Left lung (tissue), 10 donors: ENCODE data around the gene C6orf132. TPM values are rescaled to one million over a fixed set of nuclear protein-coding genes. Genes with fewer than 3 reads are reported as not detected.

ENCODE experiments used
- ATAC-seq: fragments of 200-7000 bp; cut with Tn5 transposase; one replicate; pipeline ENCODE4 v1.9.1; 2020; ENCODE audit warnings: moderate library complexity
- DNase-seq, 4 donors: peaks; one replicate each; pipeline ENCODE4 v3.0.0-alpha.2; 2013 to 2020
- H3K27ac ChIP-seq, 2 donors: fragments of 200-600 bp; sonication (generic) in 1 of 2; one replicate each; pipeline versions ENCODE4 v1.5.0 to v1.8.0; 2020 to 2021
- H3K27me3 ChIP-seq, 2 donors: fragments of 200-600 bp; sonication (generic) in 1 of 2; one replicate each; pipeline versions ENCODE4 v1.5.0 to v1.8.0; 2020 to 2021
- H3K36me3 ChIP-seq, 2 donors: fragments of 200-600 bp; sonication (generic) in 1 of 2; one replicate each; pipeline versions ENCODE4 v1.5.0 to v1.8.0; 2020 to 2021
- H3K4me1 ChIP-seq, 2 donors: fragments of 200-600 bp; one replicate each; pipeline ENCODE4 v1.8.0; 2021
- H3K4me3 ChIP-seq, 2 donors: fragments of 200-600 bp; sonication (generic) in 1 of 2; one replicate each; pipeline versions ENCODE4 v1.5.0 to v1.8.0; 2020 to 2021; ENCODE audit warnings: mild to moderate bottlenecking in 1 of 2
- H3K9me3 ChIP-seq, 2 donors: fragments of 200-600 bp; sonication (generic) in 1 of 2; one replicate each; pipeline versions ENCODE4 v1.5.0 to v1.8.0; 2020 to 2021
- intact Hi-C, 2 donors: fragments of 100-400 bp; cut with DNase I; formaldehyde crosslinking; loops; one replicate each; pipeline versions ENCODE4 v1.11.2 to v1.14.2; 2022
- polyA plus RNA-seq, 6 donors: library from polyadenylated mRNA; unstranded; fragments of 120-200 nt; gene quantifications; one replicate each; pipeline ENCODE4 v1.2.1, GENCODE V29; 2013; ENCODE audit not compliant: insufficient read length in 6 of 6
- total RNA-seq, 2 donors: library from RNA; stranded (reverse); fragmentation: NEBNext Ultra II Directional; extraction: Animal tissue kit (Norgen Biotek cat#: 25700); gene quantifications; one replicate each; pipeline ENCODE4 v1.2.1, GENCODE V29; 2021
- TF ChIP-seq, protein P1 (sequence below), 2 donors: fragments of 200-600 bp; sonication (generic) in 1 of 2; IDR thresholded peaks; one replicate each; pipeline versions ENCODE4 v1.5.0 to v1.8.0; 2021; ENCODE audit warnings: antibody characterized with exemption in 2 of 2
- donor health status: DM: no; HTN: yes; CAD: no.
- donor health status: DM: no; HTN: no; CAD: no.

Gene C6orf132
- total and polyA plus RNA-seq, 8 donors: 2.4 to 20.3 (median 3.0) TPM

DNA sequence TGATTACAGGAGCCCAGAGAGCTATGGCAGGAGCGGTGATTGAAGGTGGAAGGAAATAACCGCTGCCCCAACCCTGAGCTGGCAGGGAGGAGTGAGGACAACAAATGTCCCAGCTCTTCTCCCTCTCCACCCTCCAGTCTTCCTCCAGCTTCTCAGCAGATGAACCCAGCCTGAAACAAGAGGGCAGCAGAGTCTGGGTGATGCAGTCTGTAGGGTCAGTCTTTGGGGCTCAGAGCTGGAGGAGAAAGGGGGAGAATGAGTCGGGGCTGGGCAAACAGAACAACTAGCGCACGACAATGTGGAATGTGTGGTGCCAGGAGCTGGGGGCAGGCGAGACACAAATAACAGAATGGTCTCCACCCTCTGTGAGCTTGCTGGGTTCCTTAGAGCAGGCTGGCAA is 26.2 kb upstream of the C6orf132 start:
- Histone ChIP-seq H3K36me3 (no peaks in the 10 kb centered on the region), H3K27me3 (no peaks in the 10 kb centered on the region), H3K27ac (no peak overlapping the region), H3K9me3 (no peaks in the 10 kb centered on the region), H3K4me1 (no peaks in the 10 kb centered on the region), H3K4me3 (no peak overlapping the region)
- DNase-seq (no peak), ATAC-seq (no peak)
- TF ChIP-seq, protein P1, sequence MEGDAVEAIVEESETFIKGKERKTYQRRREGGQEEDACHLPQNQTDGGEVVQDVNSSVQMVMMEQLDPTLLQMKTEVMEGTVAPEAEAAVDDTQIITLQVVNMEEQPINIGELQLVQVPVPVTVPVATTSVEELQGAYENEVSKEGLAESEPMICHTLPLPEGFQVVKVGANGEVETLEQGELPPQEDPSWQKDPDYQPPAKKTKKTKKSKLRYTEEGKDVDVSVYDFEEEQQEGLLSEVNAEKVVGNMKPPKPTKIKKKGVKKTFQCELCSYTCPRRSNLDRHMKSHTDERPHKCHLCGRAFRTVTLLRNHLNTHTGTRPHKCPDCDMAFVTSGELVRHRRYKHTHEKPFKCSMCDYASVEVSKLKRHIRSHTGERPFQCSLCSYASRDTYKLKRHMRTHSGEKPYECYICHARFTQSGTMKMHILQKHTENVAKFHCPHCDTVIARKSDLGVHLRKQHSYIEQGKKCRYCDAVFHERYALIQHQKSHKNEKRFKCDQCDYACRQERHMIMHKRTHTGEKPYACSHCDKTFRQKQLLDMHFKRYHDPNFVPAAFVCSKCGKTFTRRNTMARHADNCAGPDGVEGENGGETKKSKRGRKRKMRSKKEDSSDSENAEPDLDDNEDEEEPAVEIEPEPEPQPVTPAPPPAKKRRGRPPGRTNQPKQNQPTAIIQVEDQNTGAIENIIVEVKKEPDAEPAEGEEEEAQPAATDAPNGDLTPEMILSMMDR (IDR thresholded peaks at IDR 0.05): no peak
- intact Hi-C loops: no loop called here

DNA sequence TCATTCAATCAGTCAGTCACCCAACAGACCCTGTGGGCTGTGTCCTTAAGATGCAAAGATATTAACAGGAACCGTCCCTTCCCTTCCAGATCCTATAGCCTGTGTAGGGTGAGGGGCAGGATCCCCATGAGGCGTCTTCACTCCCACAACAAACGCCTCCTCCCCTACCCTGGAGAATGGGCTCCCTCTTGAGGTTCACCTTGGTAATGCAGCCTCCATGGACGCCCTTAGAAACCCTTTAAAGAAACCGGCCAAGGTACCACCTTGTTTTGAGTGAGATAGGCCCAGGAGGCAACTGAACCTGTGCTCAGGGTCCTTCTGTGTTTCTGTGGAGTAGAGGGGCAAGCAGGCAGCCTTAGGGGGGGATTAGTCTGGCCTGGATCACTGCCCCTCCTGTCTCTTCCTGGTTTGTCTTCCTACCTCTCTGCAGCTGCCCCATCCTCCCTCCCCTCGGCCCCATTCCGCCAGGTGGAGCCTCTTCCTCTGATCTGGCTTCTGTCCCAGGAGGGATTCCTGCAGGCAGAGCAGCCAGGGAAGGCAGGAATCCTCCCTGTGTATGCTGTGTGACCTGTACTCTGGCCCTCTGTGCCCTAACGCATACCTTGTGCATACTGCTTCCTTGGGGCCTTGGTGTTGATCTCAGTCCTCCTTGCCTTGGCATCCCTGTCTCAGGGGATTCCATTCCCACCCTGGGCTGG is 24.2 kb upstream of the C6orf132 start:
- Histone ChIP-seq H3K4me3 (no peak overlapping the region), H3K27ac (no peak overlapping the region), H3K4me1 (no peaks in the 10 kb centered on the region), H3K36me3 (no peaks in the 10 kb centered on the region), H3K27me3 (no peaks in the 10 kb centered on the region), H3K9me3 (no peaks in the 10 kb centered on the region)
- peak in 3 of 4 donors; percentile 38 to 76 (median 46) for DNase-seq
- intact Hi-C loops: loop anchor here in 1 of 2 donors (2.0 kb wide), 1 partner anchor 92 kb away; no protein-coding TSS in a partner anchor
- ATAC-seq: peak; percentile 97
- TF ChIP-seq, protein P1 (IDR thresholded peaks at IDR 0.05): peak; percentile 92 to 96

DNA sequence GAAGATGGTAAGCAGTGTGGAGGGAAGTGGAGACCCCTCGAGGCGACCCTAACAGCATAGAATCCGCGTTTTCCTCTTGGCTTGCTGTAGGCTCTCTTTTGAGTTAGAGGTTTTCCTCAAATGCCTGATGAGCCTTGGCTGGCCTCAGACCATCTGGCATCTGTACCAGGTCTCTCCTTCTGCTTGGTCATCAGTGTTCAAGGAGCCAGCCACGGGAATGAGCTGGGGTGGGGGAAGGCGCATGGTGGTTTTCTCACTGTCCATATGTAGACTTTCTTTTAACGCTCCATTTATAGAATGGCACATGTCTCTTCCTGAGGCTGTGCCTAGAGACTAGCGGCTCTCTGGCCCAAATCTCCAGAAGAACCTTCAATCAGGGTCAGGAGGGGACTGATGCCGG is 22.6 kb upstream of the C6orf132 start:
- TF ChIP-seq, protein P1 (IDR thresholded peaks at IDR 0.05): no peak
- intact Hi-C loops: no loop called here

DNA sequence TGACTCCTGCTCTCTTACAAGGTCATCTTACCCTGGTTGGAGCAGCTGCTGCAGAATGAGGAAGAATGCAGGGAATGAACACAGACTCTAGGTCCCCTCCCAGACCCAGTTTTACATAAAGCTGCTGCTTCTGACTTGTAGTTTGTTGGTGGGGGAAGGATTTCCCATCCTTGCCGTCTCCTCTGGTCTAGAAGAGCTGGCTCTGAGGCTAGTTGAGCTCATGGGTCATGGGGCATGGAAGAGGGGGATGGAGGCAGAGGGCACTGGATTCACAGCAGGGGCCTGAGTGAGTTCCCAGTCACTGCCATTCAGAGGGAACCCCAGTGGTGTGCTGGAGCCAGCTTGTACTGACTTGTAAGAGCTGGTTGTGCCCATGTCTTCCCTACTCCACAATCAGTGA is 21.6 kb upstream of the C6orf132 start:
- intact Hi-C loops: no loop called here
- no peak for DNase-seq
- no peak overlapping the region for H3K27ac ChIP-seq
- no peaks in the 10 kb centered on the region for H3K9me3 ChIP-seq
- TF ChIP-seq, protein P1 (IDR thresholded peaks at IDR 0.05): no peak
- H3K27me3 ChIP-seq: no peaks in the 10 kb centered on the region
- H3K4me1 ChIP-seq: no peaks in the 10 kb centered on the region
- no peaks in the 10 kb centered on the region for H3K36me3 ChIP-seq
- no peak overlapping the region for H3K4me3 ChIP-seq
- ATAC-seq: no peak

More for the DNA sequence above, 22.6 kb upstream of the C6orf132 start:
- Histone ChIP-seq H3K4me1 (no peaks in the 10 kb centered on the region), H3K27me3 (no peaks in the 10 kb centered on the region), H3K4me3 (no peak overlapping the region), H3K27ac (no peak overlapping the region), H3K36me3 (no peaks in the 10 kb centered on the region), H3K9me3 (no peaks in the 10 kb centered on the region)
- DNase-seq: no peak
- no peak for ATAC-seq

DNA sequence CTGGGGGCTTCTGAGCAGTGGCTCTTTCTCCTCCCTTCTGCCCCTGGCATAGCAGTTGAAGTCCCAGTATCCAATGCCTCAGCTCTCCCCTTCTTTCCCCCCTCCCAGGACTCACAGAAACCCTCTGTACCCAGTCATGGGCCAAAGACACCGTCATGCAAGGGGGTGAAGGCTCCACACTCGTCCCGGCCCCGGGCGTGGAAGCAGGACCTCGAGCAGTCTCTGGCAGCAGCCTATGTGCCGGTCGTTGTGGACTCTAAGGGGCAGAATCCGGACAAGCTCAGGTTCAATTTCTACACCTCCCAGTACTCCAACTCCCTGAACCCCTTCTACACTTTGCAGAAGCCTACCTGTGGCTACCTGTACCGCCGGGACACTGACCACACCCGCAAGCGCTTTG is 20.4 kb upstream of the C6orf132 start:
- TF ChIP-seq, protein P1 (IDR thresholded peaks at IDR 0.05): no peak
- ATAC-seq: no peak

More for the DNA sequence above, 20.4 kb upstream of the C6orf132 start:
- Histone ChIP-seq H3K27ac (no peak overlapping the region), H3K9me3 (no peaks in the 10 kb centered on the region), H3K4me3 (no peak overlapping the region), H3K4me1 (no peaks in the 10 kb centered on the region), H3K27me3 (no peaks in the 10 kb centered on the region), H3K36me3 (no peaks in the 10 kb centered on the region)
- no peak for DNase-seq
- intact Hi-C loops: no loop called here
